GM12892 (cell line): ENCODE results near the gene ACLY.

Experiments used
- POLR2A ChIP-seq: IDR thresholded peaks from 2 replicates; pipeline ENCODE4 v1.6.1; 2011; ENCODE audit warnings: low read depth, low read length, control low read depth
- POLR2AphosphoS5 ChIP-seq: IDR thresholded peaks from 2 replicates; pipeline ENCODE4 v1.6.1; 2011; ENCODE audit warnings: low read depth, low read length, control low read depth
- TAF1 ChIP-seq: IDR thresholded peaks from 2 replicates; pipeline ENCODE4 v1.6.1; 2011; ENCODE audit warnings: low read depth, mild to moderate bottlenecking, control low read depth, low read length, borderline replicate concordance

- TF ChIP-seq TAF1 (no peak), POLR2A (no peak), POLR2AphosphoS5 (no peak)
Observed at GRCh38 chr17:41860254-41860931, 58.4 kb downstream of the ACLY start.
